HepG2 (cell line): Measurements from ENCODE around the gene CFHR3. TPM values are rescaled to one million over a fixed set of nuclear protein-coding genes. Genes with fewer than 3 reads are reported as not detected.

Experiments
- ATAC-seq: fragments of 200-7000 bp; cut with Tn5 transposase; 3 replicates; pipeline ENCODE4 v1.9.1; 2020; ENCODE audit warnings: mild to moderate bottlenecking, moderate library complexity
- Bru-seq: library from RNA; stranded (reverse); fragments of 400-500 nt; gene quantifications from one replicate; lab custom pipeline; 2021; lab: Mats Ljungman, UMichigan
- BruChase-seq, 2 experiments: library from RNA; stranded (reverse); fragments of 400-500 nt; gene quantifications; one replicate each; lab custom pipeline; 2021; lab: Mats Ljungman, UMichigan
- BruUV-seq: library from RNA; stranded (reverse); fragments of 400-500 nt; replicated peaks from 2 replicates; lab custom pipeline; 2021; lab: Mats Ljungman, UMichigan
- CTCF ChIA-PET: fragments of 300-600 bp; formaldehyde crosslinking; extraction: SDS; loops from one replicate; lab custom pipeline; 2021; ENCODE audit warnings: low total read pairs, inconsistent platforms, low intra/inter-chr PET ratio; lab: Yijun Ruan, JAX
- POLR2A ChIA-PET: fragments of 350-600 bp; sonication (Branson Sonifier 250); formaldehyde crosslinking; loops from one replicate; lab custom pipeline; 2020; ENCODE audit warnings: antibody characterized with exemption, inconsistent platforms; lab: Yijun Ruan, JAX
- DNase-seq: peaks from one replicate; pipeline ENCODE4 v3.0.0-alpha.2; 2015; ENCODE audit warnings: low spot score
- FAIRE-seq: peaks from 3 replicates; lab custom pipeline; 2011; peaks lifted over from hg19 to GRCh38; lab: Jason Lieb, UNC
- H2AFZ ChIP-seq: one replicate; pipeline ENCODE4 v1.6.1; 2011; ENCODE audit warnings: low read length, inconsistent platforms
- H3K27ac ChIP-seq: fragments of 300-600 bp; 3 replicates; pipeline ENCODE4 v1.8.0; 2011; ENCODE audit warnings: mixed run types, mild to moderate bottlenecking, mixed read lengths, low read length, inconsistent platforms; ENCODE audit not compliant: insufficient read depth; ENCODE audit errors: extremely low read length
- H3K27me3 ChIP-seq, 2 experiments: fragments of 200-600 bp in 1 of 2; 2 replicates in 1 of 2; 3 replicates in 1 of 2; pipeline versions ENCODE4 v1.6.0 to v1.8.0; 2011; ENCODE audit warnings: low read length in 2 of 2, mild to moderate bottlenecking in 2 of 2, moderate library complexity in 2 of 2, inconsistent platforms in 1 of 2; ENCODE audit not compliant: insufficient read depth in 2 of 2, control insufficient read depth in 1 of 2
- H3K36me3 ChIP-seq, 2 experiments: fragments of 200-600 bp in 1 of 2; replicated peaks in 1 of 2; 2 replicates in 1 of 2; 3 replicates in 1 of 2; pipeline versions ENCODE4 v1.5.1 to v1.8.0; 2011; ENCODE audit warnings: low read length in 2 of 2, inconsistent platforms in 1 of 2; ENCODE audit not compliant: insufficient read depth in 2 of 2, control insufficient read depth in 1 of 2
- H3K4me1 ChIP-seq: 2 replicates; pipeline ENCODE4 v1.5.1; 2012; ENCODE audit warnings: low read length, inconsistent platforms; ENCODE audit not compliant: insufficient read depth
- H3K4me2 ChIP-seq: 2 replicates; pipeline ENCODE4 v1.6.0; 2011; ENCODE audit warnings: low read depth, low read length, inconsistent platforms
- H3K4me3 ChIP-seq, 3 experiments: fragments of 200-600 bp in 1 of 3; sonication (generic), shearing (Covaris generic) in 1 of 3; replicated peaks in 1 of 3; 2 replicates each; pipeline ENCODE4 v1.5.1; 2011 to 2016; ENCODE audit warnings: low read length in 3 of 3, inconsistent platforms in 2 of 3, low read depth in 2 of 3, mild to moderate bottlenecking in 2 of 3, control low read depth in 1 of 3, mixed read lengths in 1 of 3; ENCODE audit not compliant: insufficient read depth in 1 of 3
- H3K79me2 ChIP-seq: one replicate; pipeline ENCODE4 v1.6.1; 2011; ENCODE audit warnings: low read length, inconsistent platforms; ENCODE audit not compliant: insufficient read depth
- H3K9ac ChIP-seq: 2 replicates; pipeline ENCODE4 v1.6.0; 2011; ENCODE audit warnings: mild to moderate bottlenecking, low read depth, low read length, inconsistent platforms; ENCODE audit not compliant: insufficient read depth
- H3K9me3 ChIP-seq: 2 replicates; pipeline ENCODE4 v1.5.1; 2012; ENCODE audit warnings: mild to moderate bottlenecking, low read length
- H4K20me1 ChIP-seq: 2 replicates; pipeline ENCODE4 v1.6.0; 2011; ENCODE audit warnings: inconsistent platforms, mild to moderate bottlenecking, low read length, moderate library complexity; ENCODE audit not compliant: insufficient read depth
- TP53 ChIP-seq: sonication (generic); formaldehyde crosslinking; conservative IDR thresholded peaks from 2 replicates; pipeline ENCODE4 v1.4.0; 2020; ENCODE audit warnings: missing genetic modification reagents
- UBTF ChIP-seq: sonication (generic); formaldehyde crosslinking; IDR thresholded peaks from 2 replicates; pipeline ENCODE4 v1.4.0; 2020; ENCODE audit warnings: mild to moderate bottlenecking, missing genetic modification reagents
- in situ Hi-C: cut with HindIII; loops from 2 replicates; pipeline ENCODE4 v1.10.0; 2017; ENCODE audit warnings: low pct_unique_long_range_greater_than_20kb; ENCODE audit not compliant: extremely low pct_ligation_motif_present
- intact Hi-C: fragments of 100-400 bp; cut with micrococcal nuclease; formaldehyde crosslinking; loops from one replicate; pipeline ENCODE4 v1.10.0; 2022; ENCODE audit not compliant: unreplicated experiment
- long read RNA-seq, 2 experiments: library from RNA in 1 of 2; library from polyadenylated mRNA in 1 of 2; stranded (forward) in 1 of 2; unstranded in 1 of 2; transcript quantifications; one replicate each; pipeline ENCODE4 v2.0.0, GENCODE V29; 2019 to 2022
- polyA minus RNA-seq, 3 experiments: library from RNA; depleted of rRNA, polyadenylated mRNA; stranded (reverse); fragments of >200 nt; gene quantifications; 2 replicates each; pipeline ENCODE4 v1.2.3, GENCODE V29; 2011; ENCODE audit warnings: low replicate concordance in 1 of 3
- polyA plus RNA-seq, 8 experiments: library from polyadenylated mRNA; depleted of rRNA in 3 of 8; stranded (reverse) in 7 of 8; unstranded in 1 of 8; fragments of >200 nt; fragmentation: Illumina TruSeq in 4 of 8; extraction: Trizol in 4 of 8; gene quantifications; 2 replicates each; pipeline versions ENCODE4 v1.2.1 to v1.2.3, GENCODE V29; 2011 to 2016; ENCODE audit warnings: low read depth in 4 of 8, missing spikeins in 1 of 8, mixed read lengths in 1 of 8; ENCODE audit not compliant: insufficient read depth in 1 of 8
- total RNA-seq, 5 experiments: library from RNA; depleted of rRNA; stranded (reverse); fragments of >200 nt; fragmentation: Illumina TruSeq; extraction: Trizol; gene quantifications; 2 replicates each; pipeline ENCODE4 v1.2.3, GENCODE V29; 2016; ENCODE audit warnings: low read depth in 1 of 5

Gene CFHR3
- total RNA-seq (2016; rRNA removed; fragmentation: Illumina TruSeq; extraction: Trizol), result not detected in 2 replicates
- total RNA-seq (2016; cell fraction: cytosol; rRNA removed; fragmentation: Illumina TruSeq; extraction: Trizol; ENCODE audit: low read depth), result not detected in 2 replicates
- not detected in 2 replicates for total RNA-seq (2016; cell fraction: insoluble cytoplasmic fraction; rRNA removed; fragmentation: Illumina TruSeq; extraction: Trizol)
- not detected in 2 replicates for total RNA-seq (2016; cell fraction: membrane; rRNA removed; fragmentation: Illumina TruSeq; extraction: Trizol)
- total RNA-seq (2016; cell fraction: nucleus; rRNA removed; fragmentation: Illumina TruSeq; extraction: Trizol), result not detected in 2 replicates
- polyA plus RNA-seq (2011; rRNA removed), result not detected in 2 replicates
- polyA plus RNA-seq (2011; cell fraction: cytosol; rRNA removed), result not detected in 2 replicates
- not detected in 2 replicates for polyA plus RNA-seq (2011; cell fraction: nucleus; rRNA removed)
- not detected in 2 replicates for polyA plus RNA-seq (2012)
- polyA plus RNA-seq (2016; cell fraction: cytosol; fragmentation: Illumina TruSeq; extraction: Trizol; ENCODE audit: low read depth), result not detected in 2 replicates
- not detected in 2 replicates for polyA plus RNA-seq (2016; cell fraction: insoluble cytoplasmic fraction; fragmentation: Illumina TruSeq; extraction: Trizol; ENCODE audit: low read depth)
- not detected in 2 replicates for polyA plus RNA-seq (2016; cell fraction: membrane; fragmentation: Illumina TruSeq; extraction: Trizol; ENCODE audit: low read depth)
- not detected in 2 replicates for polyA plus RNA-seq (2016; cell fraction: nucleus; fragmentation: Illumina TruSeq; extraction: Trizol; ENCODE audit: insufficient read depth, low read depth)
- polyA minus RNA-seq (2011; rRNA and poly(A)+ RNA removed; ENCODE audit: low replicate concordance), result not detected in 2 replicates
- polyA minus RNA-seq (2011; cell fraction: cytosol; rRNA and poly(A)+ RNA removed), result not detected in 2 replicates
- not detected in 2 replicates for polyA minus RNA-seq (2011; cell fraction: nucleus; rRNA and poly(A)+ RNA removed)
- Bru-seq, nascent RNA, result percentile 5 among the genes with signal in this experiment
- BruChase-seq, experiment 1, labeled RNA remaining after a 6-hour chase, result percentile 7 among the genes with signal in this experiment
- BruChase-seq, experiment 2, labeled RNA remaining after a 2-hour chase, result not detected
- long read RNA-seq, experiment 1, result 0 reads
- long read RNA-seq, experiment 2, result 0 reads

- Histone ChIP-seq H3K9ac (no peak within 1 kb of the TSS), H3K36me3 (no peaks in the 10 kb centered on the region), H3K4me1 (no peaks in the 10 kb centered on the region), H3K27ac (no peak within 1 kb of the TSS), H2AFZ (no peak within 1 kb of the TSS), H4K20me1 (no peaks in the 10 kb centered on the region), H3K27me3 (no peaks in the 10 kb centered on the region), H3K79me2 (no peaks in the 10 kb centered on the region), H3K4me3 (no peak within 1 kb of the TSS), H3K9me3 (no peaks in the 10 kb centered on the region), H3K4me2 (no peak within 1 kb of the TSS)
- in situ Hi-C loops, result no loop called here
- no peak for TF ChIP-seq UBTF
- TF ChIP-seq TP53 (CRISPR knock-in tag), result no peak
- no TSS peak for BruUV-seq
- no peak for ATAC-seq
- intact Hi-C loops, result no loop called here
- POLR2A ChIA-PET, result no interaction called here
- FAIRE-seq, result no peak
- DNase-seq, result no peak
- CTCF ChIA-PET, result no interaction called here
Measured at GRCh38 chr1:196774603-196775002, at the start of gene CFHR3. CFHR3 (plus strand) TSS chr1:196774840; CDS start chr1:196774887, 47 bp downstream.
